ENCODE data around the gene GOSR1.
"Not testable (repeated sequence)": the region's sequence is repeated elsewhere in the genome, so short reads cannot be mapped to it uniquely, and the experiment has no call there.

GOSR1 gene

DNA sequence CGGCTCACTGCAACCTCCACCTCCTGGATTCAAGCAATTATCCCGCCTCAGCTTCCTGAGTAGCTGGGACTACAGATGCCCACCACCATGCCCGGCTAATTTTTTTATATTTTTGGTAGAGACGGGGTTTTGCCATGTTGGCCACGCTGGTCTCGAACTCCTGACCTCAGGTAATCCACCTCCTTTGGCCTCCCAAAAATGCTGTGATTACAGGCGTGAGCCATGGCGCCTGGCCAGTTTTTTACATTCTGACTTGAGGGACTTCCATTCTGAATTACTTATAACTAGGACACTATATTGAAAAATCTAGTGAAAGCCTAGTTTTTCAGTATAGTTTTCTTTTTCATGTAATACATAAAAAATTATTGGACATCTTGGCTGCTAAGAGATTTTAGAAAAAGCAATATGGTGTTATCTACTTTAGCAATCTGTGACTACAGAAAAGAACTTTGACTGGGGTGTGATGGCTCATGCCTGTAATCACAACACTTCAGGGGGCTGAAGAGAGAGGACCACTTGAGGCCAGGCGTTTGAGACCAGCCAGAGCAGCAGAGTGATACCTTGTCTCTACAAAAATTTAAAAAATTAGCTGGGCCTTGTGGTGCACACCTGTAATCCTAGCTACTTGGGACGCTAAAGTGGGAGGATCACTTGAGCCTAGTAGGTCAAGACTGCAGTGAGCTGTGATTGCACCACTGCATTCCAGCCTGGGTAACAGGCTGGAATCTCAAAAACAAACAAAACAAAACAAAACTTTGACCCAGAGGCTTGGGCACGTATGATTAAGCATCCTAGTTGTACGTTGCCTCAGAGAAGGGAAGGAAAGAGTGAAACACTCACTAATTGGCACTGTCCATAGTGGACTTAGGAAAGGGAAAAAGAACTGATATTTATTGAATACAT is 26.8 kb upstream of the GOSR1 start:
- DNase-seq (ENCODE audit: low read depth in 1 of 2, low spot score in 1 of 2) = no peak
- TF ChIP-seq, protein P1, sequence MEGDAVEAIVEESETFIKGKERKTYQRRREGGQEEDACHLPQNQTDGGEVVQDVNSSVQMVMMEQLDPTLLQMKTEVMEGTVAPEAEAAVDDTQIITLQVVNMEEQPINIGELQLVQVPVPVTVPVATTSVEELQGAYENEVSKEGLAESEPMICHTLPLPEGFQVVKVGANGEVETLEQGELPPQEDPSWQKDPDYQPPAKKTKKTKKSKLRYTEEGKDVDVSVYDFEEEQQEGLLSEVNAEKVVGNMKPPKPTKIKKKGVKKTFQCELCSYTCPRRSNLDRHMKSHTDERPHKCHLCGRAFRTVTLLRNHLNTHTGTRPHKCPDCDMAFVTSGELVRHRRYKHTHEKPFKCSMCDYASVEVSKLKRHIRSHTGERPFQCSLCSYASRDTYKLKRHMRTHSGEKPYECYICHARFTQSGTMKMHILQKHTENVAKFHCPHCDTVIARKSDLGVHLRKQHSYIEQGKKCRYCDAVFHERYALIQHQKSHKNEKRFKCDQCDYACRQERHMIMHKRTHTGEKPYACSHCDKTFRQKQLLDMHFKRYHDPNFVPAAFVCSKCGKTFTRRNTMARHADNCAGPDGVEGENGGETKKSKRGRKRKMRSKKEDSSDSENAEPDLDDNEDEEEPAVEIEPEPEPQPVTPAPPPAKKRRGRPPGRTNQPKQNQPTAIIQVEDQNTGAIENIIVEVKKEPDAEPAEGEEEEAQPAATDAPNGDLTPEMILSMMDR (IDR thresholded peaks at IDR 0.05; ENCODE audit: insufficient read depth, low read length) = no peak
- TF ChIP-seq POLR2AphosphoS5 (IDR thresholded peaks at IDR 0.05; ENCODE audit: low read depth) (no peak), SPI1 (IDR thresholded peaks at IDR 0.05; ENCODE audit: borderline replicate concordance, low read depth) (no peak), GABPA (IDR thresholded peaks at IDR 0.05; ENCODE audit: low read depth) (no peak)
- TF ChIP-seq, protein P2, sequence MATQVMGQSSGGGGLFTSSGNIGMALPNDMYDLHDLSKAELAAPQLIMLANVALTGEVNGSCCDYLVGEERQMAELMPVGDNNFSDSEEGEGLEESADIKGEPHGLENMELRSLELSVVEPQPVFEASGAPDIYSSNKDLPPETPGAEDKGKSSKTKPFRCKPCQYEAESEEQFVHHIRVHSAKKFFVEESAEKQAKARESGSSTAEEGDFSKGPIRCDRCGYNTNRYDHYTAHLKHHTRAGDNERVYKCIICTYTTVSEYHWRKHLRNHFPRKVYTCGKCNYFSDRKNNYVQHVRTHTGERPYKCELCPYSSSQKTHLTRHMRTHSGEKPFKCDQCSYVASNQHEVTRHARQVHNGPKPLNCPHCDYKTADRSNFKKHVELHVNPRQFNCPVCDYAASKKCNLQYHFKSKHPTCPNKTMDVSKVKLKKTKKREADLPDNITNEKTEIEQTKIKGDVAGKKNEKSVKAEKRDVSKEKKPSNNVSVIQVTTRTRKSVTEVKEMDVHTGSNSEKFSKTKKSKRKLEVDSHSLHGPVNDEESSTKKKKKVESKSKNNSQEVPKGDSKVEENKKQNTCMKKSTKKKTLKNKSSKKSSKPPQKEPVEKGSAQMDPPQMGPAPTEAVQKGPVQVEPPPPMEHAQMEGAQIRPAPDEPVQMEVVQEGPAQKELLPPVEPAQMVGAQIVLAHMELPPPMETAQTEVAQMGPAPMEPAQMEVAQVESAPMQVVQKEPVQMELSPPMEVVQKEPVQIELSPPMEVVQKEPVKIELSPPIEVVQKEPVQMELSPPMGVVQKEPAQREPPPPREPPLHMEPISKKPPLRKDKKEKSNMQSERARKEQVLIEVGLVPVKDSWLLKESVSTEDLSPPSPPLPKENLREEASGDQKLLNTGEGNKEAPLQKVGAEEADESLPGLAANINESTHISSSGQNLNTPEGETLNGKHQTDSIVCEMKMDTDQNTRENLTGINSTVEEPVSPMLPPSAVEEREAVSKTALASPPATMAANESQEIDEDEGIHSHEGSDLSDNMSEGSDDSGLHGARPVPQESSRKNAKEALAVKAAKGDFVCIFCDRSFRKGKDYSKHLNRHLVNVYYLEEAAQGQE (IDR thresholded peaks at IDR 0.05; ENCODE audit: insufficient replicate concordance, low read depth) = no peak
- H3K27me3 ChIP-seq (ENCODE audit: insufficient read depth, poor library complexity, severe bottlenecking) = no peaks in the 10 kb centered on the region
- H3K4me3 ChIP-seq (replicated peaks; ENCODE audit: insufficient read depth, low read length) = no peak overlapping the region
- no peak overlapping the region for H3K27ac ChIP-seq (replicated peaks)

DNA sequence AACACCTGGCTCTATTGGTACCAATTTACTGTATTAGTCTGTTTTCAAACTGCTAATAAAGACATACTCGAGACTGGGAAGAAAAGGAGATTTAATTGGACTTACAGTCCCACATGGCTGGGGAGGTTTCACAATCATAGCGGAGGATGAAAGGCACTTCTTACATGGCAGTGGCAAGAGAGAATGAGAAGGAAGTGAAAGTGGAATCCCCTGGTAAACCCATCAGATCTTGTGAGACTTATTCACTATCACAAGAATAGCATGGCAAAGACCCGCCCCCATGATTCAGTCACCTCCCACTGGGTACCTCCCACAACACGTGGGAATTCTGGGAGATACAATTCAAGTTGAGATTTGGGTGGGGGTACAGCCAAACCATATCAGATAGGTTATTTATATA is 22.6 kb upstream of the GOSR1 start:
- peak; percentile 7 to 61 for DNase-seq (ENCODE audit: low read depth in 1 of 2, low spot score in 1 of 2)

DNA sequence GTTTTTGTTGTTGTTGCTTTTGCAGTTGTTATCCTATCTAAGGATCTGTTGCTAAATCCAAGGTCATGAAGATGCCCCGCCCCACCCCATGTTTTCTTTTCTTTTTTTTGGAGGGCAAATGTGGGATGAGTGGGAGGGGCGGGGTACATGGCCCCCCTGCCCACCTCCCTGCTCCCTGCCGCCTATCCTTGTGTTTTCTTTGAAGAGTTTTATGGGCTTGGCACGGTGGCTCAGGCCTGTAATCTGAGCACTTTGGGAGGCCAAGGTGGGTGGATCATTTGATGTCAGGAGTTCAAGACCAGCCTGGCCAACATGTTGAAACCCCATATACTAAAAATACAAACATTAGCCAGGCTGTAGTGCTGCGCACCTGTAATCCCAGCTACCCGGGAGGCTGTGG is 18.8 kb upstream of the GOSR1 start:
- no peak for TF ChIP-seq SPI1 (IDR thresholded peaks at IDR 0.05; ENCODE audit: borderline replicate concordance, low read depth)
- TF ChIP-seq, protein P1 (IDR thresholded peaks at IDR 0.05; ENCODE audit: insufficient read depth, low read length) = no peak
- no peak for TF ChIP-seq GABPA (IDR thresholded peaks at IDR 0.05; ENCODE audit: low read depth)
- TF ChIP-seq, protein P2 (IDR thresholded peaks at IDR 0.05; ENCODE audit: insufficient replicate concordance, low read depth) = no peak
- TF ChIP-seq POLR2AphosphoS5 (IDR thresholded peaks at IDR 0.05; ENCODE audit: low read depth) = no peak

More for the DNA sequence above, 22.6 kb upstream of the GOSR1 start:
- Histone ChIP-seq H3K27me3 (ENCODE audit: insufficient read depth, poor library complexity, severe bottlenecking) (no peaks in the 10 kb centered on the region), H3K4me3 (replicated peaks; ENCODE audit: insufficient read depth, low read length) (no peak overlapping the region), H3K27ac (replicated peaks) (no peak overlapping the region)
- no peak for TF ChIP-seq POLR2AphosphoS5 (IDR thresholded peaks at IDR 0.05; ENCODE audit: low read depth)
- TF ChIP-seq, protein P2 (IDR thresholded peaks at IDR 0.05; ENCODE audit: insufficient replicate concordance, low read depth) = no peak
- TF ChIP-seq, protein P1 (IDR thresholded peaks at IDR 0.05; ENCODE audit: insufficient read depth, low read length) = no peak

GRCh38 chr17:30458797-30459413 is 18.3 kb upstream of the GOSR1 start:
- not testable (repeated sequence) for H3K27ac ChIP-seq (replicated peaks); DNase-seq (ENCODE audit: low read depth in 1 of 2, low spot score in 1 of 2); H3K4me3 ChIP-seq (replicated peaks; ENCODE audit: insufficient read depth, low read length); H3K27me3 ChIP-seq (ENCODE audit: insufficient read depth, poor library complexity, severe bottlenecking)

More for the DNA sequence above, 18.8 kb upstream of the GOSR1 start:
- DNase-seq (ENCODE audit: low read depth in 1 of 2, low spot score in 1 of 2) = no peak
- no peaks in the 10 kb centered on the region for H3K27me3 ChIP-seq (ENCODE audit: insufficient read depth, poor library complexity, severe bottlenecking)
- H3K27ac ChIP-seq (replicated peaks) = no peak overlapping the region
- H3K4me3 ChIP-seq (replicated peaks; ENCODE audit: insufficient read depth, low read length) = no peak overlapping the region
